Measurements from ENCODE around the gene MLNR. TPM values are rescaled to one million over a fixed set of nuclear protein-coding genes. Genes with fewer than 3 reads are reported as not detected.

The MLNR gene
- total RNA-seq, 1 experiment from 2014 or later = not detected

DNA sequence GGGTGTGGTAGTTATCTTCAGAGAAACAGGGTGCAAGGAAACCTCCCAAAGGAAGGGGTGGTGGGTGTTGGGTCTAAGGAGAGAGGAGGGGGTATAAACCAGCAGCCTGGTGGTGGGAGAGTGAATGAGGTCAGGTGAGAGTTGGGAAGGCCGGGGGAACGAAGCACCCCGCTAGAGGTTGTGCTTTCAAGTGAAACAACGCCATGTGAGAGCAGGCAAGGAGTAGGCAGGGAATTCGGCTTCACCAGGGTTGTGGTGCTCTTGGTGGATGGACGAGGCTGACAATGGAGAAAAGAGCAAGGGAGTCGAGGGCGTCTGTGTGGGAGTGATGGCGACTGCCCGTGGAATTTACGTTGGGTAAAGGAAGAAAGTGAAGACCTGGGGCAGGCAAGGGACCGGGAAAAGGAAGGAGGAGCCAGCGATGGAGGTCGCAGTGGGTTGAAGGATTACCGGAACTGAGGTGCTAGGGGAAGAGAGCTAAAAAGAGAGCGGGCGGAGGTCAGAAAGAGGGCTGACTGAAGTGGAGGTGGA, 2.1 kb upstream of the MLNR start:
- no peak overlapping the region for H3K27ac ChIP-seq
- DNase-seq = no peak
- no peaks in the 10 kb centered on the region for H3K9me3 ChIP-seq (replicated peaks)
- H3K4me1 ChIP-seq = no peaks in the 10 kb centered on the region
- no peak overlapping the region for H3K4me3 ChIP-seq
- no peaks in the 10 kb centered on the region for H3K27me3 ChIP-seq
- H3K36me3 ChIP-seq = no peaks in the 10 kb centered on the region

DNA sequence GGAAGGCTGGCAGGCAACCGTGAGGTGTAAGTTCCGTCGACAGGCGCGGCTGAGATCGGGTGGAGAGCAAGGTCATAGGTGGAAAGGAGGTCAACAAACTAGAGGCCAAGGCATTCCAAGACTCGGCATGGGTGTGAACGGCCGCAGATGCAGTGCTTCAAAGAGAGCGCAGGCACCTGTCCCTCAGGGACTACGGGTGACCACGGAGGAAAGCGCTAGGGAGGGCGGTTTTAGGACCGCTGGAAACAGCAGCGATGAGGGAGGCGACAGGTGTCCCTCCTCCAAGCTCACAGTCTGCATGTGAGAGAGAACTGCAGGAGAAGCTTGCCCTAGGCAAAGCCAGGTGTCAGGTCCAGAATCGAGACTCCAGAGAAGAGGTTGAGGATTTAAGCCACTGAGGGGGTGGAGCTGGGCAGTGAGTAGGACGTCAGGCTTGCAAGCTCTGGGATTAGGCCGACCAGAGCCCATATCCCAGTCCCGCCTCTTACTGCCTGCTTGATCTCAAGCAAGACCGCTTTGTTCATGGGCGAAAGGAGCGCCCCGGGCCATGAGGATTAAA, 1.6 kb upstream of the MLNR start:
- no peak overlapping the region for H3K27ac ChIP-seq
- no peaks in the 10 kb centered on the region for H3K4me1 ChIP-seq
- H3K4me3 ChIP-seq = peak overlapping the region; percentile 37
- no peaks in the 10 kb centered on the region for H3K27me3 ChIP-seq
- peak; percentile 69 to 74 for DNase-seq
- no peaks in the 10 kb centered on the region for H3K36me3 ChIP-seq
- H3K9me3 ChIP-seq (replicated peaks) = no peaks in the 10 kb centered on the region

DNA sequence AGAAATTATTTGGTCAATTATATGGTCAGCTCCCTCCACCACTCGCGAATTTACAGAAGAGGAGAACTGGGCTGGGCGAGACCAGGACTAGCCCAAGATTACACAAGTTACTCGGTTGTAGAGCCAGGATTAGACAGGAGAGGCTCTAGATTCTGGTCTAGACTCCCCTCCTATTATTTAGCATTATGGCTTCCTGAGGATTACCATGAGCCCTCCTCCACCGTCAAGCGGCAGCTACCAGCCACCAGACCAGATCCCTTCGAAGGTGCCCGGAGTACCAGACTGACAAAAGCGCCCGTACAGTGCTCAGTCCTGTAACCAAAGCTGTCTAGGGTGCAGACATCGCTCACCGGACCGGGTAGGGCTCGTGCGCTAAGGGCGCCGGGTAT, 497 bp upstream of the MLNR start:
- Histone ChIP-seq H3K27ac (no peak overlapping the region), H3K27me3 (no peaks in the 10 kb centered on the region), H3K4me1 (no peaks in the 10 kb centered on the region), H3K36me3 (no peaks in the 10 kb centered on the region), H3K9me3 (replicated peaks) (no peaks in the 10 kb centered on the region), H3K4me3 (no peak overlapping the region)
- no peak for DNase-seq

DNA sequence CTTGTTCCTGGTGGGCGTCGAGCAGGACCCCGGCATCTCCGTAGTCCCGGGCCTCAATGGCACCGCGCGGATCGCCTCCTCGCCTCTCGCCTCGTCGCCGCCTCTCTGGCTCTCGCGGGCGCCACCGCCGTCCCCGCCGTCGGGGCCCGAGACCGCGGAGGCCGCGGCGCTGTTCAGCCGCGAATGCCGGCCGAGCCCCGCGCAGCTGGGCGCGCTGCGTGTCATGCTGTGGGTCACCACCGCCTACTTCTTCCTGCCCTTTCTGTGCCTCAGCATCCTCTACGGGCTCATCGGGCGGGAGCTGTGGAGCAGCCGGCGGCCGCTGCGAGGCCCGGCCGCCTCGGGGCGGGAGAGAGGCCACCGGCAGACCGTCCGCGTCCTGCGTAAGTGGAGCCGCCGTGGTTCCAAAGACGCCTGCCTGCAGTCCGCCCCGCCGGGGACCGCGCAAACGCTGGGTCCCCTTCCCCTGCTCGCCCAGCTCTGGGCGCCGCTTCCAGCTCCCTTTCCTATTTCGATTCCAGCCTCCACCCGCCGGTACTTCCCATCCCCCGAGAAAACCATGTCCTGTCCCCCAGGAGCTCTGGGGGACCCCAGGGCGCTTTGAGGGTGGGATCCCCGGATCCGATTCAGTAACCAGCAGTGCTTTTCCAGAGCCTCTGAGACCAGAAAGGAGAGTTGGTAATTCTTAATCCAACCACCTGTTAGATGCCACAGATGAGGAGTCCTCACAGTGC, 885 bp downstream of the MLNR start:
- no peak for DNase-seq

DNA sequence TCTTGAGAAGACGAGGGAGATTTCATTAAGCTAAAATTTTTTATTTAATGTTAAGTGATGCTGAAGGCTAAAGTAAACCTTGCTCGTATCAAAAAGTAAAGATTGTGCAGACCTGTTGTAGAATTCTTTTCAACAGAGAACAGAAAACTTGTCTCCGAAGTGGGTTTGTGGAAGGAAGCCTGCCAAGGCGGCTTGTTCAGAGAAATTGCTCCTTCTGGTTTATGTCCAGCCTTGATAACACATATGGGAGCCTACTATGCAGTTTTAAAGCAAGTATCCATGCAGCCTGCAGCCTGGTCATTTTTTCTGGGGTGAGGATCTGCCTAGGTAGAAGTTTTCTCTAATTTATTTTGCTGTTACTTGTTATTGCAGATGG, 1.4 kb downstream of the MLNR start:
- Histone ChIP-seq H3K27me3 (no peaks in the 10 kb centered on the region), H3K36me3 (no peaks in the 10 kb centered on the region), H3K9me3 (replicated peaks) (no peaks in the 10 kb centered on the region), H3K27ac (no peak overlapping the region), H3K4me1 (no peaks in the 10 kb centered on the region), H3K4me3 (no peak overlapping the region)
- no peak for DNase-seq

More for the DNA sequence above, 885 bp downstream of the MLNR start:
- no peak overlapping the region for H3K4me3 ChIP-seq
- H3K27me3 ChIP-seq = no peaks in the 10 kb centered on the region
- H3K27ac ChIP-seq = no peak overlapping the region
- no peaks in the 10 kb centered on the region for H3K4me1 ChIP-seq
- H3K9me3 ChIP-seq (replicated peaks) = no peaks in the 10 kb centered on the region
- no peaks in the 10 kb centered on the region for H3K36me3 ChIP-seq

DNA sequence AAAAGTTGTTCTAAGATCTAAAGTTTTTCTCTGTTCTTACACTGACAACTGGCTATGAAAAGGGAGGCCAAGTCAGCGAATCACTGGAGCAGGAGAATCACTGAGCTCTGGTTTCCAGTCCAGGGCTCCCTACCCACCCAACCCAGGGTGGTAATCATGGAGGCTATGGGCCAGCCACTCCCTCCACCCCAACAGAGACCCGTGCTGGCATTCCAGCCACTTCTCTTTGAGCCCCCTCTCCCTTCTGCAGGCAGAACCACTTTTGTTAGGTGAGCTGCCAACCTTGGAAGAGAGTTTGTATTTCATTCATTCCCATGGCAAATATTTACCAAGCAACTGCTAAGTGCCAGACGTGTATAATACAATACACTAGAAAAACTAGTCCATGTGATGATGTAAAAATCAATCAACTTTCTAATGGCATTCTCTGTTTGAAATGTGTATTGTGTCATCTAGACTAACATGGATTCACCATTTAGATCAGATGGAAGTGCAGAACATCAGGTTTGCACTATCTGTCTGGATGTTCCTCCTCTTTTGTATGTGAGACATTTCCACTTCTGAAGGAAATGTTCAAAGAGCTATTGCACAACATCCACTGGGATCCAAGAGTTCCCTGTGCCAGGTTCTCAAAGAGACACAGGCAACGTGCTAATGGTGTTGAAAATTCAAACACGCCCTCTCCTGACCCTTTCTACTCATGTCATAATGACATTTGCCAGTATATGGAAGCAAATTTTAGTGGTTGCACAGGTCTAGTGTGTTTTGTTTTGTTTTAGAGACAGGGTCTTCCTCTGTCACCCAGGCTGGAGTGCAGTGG, 5.3 kb downstream of the MLNR start:
- DNase-seq = no peak
- H3K27me3 ChIP-seq = no peaks in the 10 kb centered on the region
- no peak overlapping the region for H3K4me3 ChIP-seq
- no peak overlapping the region for H3K27ac ChIP-seq
- no peaks in the 10 kb centered on the region for H3K4me1 ChIP-seq
- H3K36me3 ChIP-seq = no peaks in the 10 kb centered on the region
- no peaks in the 10 kb centered on the region for H3K9me3 ChIP-seq (replicated peaks)

DNA sequence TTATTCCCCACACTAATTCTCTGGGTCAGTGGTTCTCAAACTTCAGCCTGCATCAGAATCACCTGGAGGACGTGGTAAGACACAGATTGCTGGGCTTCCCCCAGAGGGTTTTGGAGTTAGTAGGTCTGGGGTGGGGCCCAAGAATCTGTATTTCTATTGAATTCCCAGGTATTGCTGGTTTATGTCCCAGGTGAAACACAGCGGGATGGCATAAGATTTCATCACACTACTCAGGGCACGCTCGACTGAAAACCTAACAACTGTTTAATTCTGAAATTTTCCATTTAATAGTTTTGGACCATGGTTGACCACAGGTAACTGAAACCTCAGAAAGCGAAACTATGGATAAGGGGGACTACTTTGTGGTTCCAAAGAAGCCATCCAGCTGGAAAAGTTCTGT, 6.5 kb downstream of the MLNR start:
- no peaks in the 10 kb centered on the region for H3K9me3 ChIP-seq (replicated peaks)
- no peak for DNase-seq
- H3K4me1 ChIP-seq = no peaks in the 10 kb centered on the region
- no peak overlapping the region for H3K27ac ChIP-seq
- H3K27me3 ChIP-seq = no peaks in the 10 kb centered on the region
- H3K4me3 ChIP-seq = no peak overlapping the region
- H3K36me3 ChIP-seq = no peaks in the 10 kb centered on the region

DNA sequence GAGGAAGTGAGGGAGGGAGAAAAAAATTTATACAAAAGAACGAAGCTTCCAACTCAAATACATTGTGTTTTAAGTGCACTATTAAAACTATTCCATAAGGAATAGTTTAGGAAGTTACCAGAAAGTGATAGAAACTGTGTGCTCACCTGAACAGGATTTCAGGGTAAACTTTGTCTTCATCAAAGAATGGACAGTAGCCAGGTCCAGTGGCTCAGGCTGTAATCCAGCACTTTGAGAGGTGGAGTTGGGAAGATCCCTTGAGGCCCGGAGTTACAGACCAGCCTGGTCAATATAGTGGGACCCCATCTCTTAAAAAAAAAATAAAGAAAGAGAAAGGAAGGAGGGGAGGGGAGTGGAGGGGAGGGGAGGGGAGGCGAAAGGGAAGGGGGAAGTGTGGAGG, 14.6 kb downstream of the MLNR start:
- no peak overlapping the region for H3K27ac ChIP-seq
- H3K4me1 ChIP-seq = no peaks in the 10 kb centered on the region
- DNase-seq = no peak
- H3K36me3 ChIP-seq = no peaks in the 10 kb centered on the region
- H3K9me3 ChIP-seq (replicated peaks) = no peaks in the 10 kb centered on the region
- H3K27me3 ChIP-seq = no peaks in the 10 kb centered on the region
- H3K4me3 ChIP-seq = no peak overlapping the region

DNA sequence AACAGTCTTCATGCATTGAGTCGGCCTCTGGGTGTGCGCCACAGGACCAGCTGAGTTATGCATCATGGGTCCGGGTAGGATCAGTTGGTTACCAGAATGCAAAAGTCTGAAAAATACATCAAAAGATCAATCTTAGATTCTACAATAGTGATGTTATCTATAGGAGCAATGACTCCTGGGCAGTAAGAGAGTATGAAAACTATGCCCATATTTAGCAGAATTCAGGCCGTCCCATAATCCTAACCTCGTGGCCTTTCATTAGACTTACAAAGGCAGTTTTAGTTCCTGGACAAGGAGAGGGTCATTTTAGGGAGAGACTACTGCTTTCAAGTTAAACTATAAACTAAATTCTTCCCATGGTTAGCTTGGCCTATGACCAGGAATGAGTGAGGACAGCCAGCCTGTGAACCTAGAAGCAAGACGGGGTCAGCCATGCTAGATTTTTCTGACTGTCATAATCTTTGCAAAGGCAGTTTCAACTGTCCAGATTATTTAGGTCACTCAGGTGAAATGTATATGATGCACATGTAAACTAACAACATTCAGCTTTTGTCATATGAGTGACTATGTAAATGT, 15.8 kb downstream of the MLNR start:
- Histone ChIP-seq H3K27ac (no peak overlapping the region), H3K36me3 (no peaks in the 10 kb centered on the region), H3K27me3 (no peaks in the 10 kb centered on the region), H3K4me3 (no peak overlapping the region), H3K4me1 (no peaks in the 10 kb centered on the region), H3K9me3 (replicated peaks) (no peaks in the 10 kb centered on the region)
- no peak for DNase-seq

DNA sequence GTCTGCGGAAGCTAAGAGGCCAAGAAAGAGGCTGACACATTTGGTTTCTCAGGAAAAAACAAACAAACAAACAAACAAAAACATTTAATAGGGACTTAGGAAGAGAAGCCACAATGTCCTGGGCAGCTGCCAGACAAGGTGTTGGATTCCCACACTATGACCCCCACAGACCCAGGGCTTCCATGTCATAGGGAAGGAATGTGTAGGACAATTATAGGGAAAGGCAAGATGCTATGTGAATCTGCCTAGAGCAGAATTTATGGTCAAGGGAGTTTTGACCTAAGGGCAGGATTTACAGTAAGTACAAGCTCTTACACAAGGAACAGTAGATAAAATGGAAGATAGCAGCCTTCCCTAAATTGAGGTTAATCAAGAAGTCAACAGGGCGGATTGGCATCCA, 18.5 kb downstream of the MLNR start:
- Histone ChIP-seq H3K27me3 (no peaks in the 10 kb centered on the region), H3K27ac (no peak overlapping the region), H3K4me3 (no peak overlapping the region), H3K4me1 (no peaks in the 10 kb centered on the region), H3K9me3 (replicated peaks) (no peaks in the 10 kb centered on the region), H3K36me3 (no peaks in the 10 kb centered on the region)
- DNase-seq = no peak

DNA sequence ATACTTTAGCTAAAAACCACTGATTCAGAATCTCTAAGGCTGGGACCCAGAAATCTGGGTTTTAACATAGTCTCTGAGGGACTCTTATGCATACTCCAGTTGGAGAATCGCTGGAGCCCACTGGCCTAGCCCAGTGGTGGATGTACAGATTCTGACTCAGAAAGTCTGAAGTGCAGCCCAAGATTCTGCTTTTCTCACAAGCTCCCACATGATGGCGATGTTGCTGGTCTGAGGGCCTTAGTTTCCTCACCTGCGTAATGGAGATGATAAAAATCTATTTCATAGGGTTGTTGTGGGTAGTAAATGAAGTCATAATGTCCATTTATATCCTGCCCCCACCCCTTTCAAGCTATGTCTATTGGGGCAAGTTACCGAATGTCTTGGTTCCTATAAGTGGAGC, 19.9 kb downstream of the MLNR start:
- H3K27me3 ChIP-seq = no peaks in the 10 kb centered on the region
- H3K9me3 ChIP-seq (replicated peaks) = no peaks in the 10 kb centered on the region
- H3K36me3 ChIP-seq = no peaks in the 10 kb centered on the region
- DNase-seq = peak in 1 of 2 experiments; percentile 32
- no peak overlapping the region for H3K27ac ChIP-seq
- H3K4me3 ChIP-seq = no peak overlapping the region
- no peaks in the 10 kb centered on the region for H3K4me1 ChIP-seq

DNA sequence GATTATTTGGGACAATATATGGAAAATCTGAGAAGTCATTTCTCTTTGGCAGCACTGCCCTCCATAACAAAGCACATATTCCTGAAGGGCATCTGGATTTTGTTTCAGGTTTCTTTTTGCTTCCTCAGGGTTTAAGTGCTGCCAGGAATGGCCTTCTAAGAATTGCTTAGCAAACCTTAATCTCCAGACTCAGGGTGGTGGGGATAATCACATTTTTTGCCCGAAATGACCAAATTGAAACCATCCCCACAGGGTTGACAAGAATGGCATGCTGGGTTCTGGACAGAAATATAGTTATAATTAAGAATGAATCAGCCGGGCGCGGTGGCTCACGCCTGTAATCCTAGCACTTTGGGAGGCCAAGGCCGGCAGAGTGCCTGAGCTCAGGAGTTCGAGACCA, 21.2 kb downstream of the MLNR start:
- H3K36me3 ChIP-seq = no peaks in the 10 kb centered on the region
- H3K4me3 ChIP-seq = no peak overlapping the region
- no peaks in the 10 kb centered on the region for H3K27me3 ChIP-seq
- no peak overlapping the region for H3K27ac ChIP-seq
- no peak for DNase-seq
- H3K9me3 ChIP-seq (replicated peaks) = no peaks in the 10 kb centered on the region
- no peaks in the 10 kb centered on the region for H3K4me1 ChIP-seq

DNA sequence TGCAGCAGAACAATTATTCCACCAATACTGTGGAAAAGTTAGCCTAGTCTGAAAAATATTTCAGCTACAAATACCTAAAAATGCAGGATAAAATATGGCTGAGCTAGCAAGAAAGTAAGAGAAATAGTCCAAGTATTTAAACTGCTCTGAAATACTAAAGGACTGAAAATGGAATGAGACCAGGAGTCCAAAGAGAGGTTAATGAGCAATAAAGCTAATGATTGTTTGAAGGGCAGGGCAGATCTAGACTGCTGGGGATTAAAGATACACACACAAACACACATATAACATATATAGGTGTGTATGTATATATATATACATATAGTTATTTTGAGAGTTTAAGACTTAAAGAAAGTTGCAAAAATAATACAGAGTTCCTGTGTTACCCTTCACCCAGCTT, 25.0 kb downstream of the MLNR start:
- Histone ChIP-seq H3K4me3 (no peak overlapping the region), H3K36me3 (no peaks in the 10 kb centered on the region), H3K9me3 (replicated peaks) (no peaks in the 10 kb centered on the region), H3K4me1 (no peaks in the 10 kb centered on the region), H3K27me3 (no peaks in the 10 kb centered on the region), H3K27ac (no peak overlapping the region)
- DNase-seq = no peak

DNA sequence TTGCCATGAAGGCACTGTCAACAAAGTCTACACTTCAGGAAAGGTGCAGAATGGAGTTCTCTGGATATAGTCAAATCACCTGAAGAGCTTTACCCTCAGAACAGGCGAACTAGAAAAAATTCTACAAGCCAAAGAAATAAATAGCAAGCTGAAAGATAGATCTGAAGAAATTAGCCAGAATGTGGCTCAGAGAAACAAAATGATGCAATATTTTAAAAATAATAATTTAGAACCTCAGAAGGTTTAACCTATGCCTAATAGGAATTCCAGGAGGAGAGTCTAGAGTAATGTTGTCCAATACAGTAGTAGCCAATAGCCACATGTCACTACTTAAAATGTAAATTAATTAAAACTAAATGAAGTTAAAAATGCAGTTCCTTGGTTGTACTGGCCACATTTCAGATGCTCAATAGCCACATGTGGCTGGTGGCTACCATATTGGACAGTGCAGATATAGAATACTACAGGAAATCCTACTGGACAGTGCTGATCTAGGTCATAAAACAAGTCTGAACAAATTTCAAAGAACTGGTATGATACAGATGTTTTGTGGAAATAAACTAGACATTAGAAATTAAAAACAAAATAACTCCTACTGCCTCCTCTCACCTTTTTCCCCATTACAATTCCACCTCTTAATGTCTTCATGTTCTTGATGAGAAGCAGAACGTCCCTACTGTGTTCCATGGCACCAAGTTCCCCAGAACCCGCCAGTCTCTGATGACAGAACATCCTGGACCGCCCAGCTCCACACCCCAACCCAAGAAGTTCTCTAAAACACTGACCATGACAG, 26.9 kb downstream of the MLNR start:
- Histone ChIP-seq H3K27ac (peak overlapping the region; percentile 66), H3K36me3 (no peaks in the 10 kb centered on the region), H3K9me3 (replicated peaks) (no peaks in the 10 kb centered on the region), H3K4me3 (peak overlapping the region; percentile 96), H3K27me3 (no peaks in the 10 kb centered on the region), H3K4me1 (no peaks in the 10 kb centered on the region)
- no peak for DNase-seq
